HG03095 (cell line): ENCODE data around the gene DUS1L.
"Not testable (repeated sequence)": the region's sequence is repeated elsewhere in the genome, so short reads cannot be mapped to it uniquely, and the experiment has no call there.

Experiments
- ATAC-seq: cut with Tn5 transposase; IDR thresholded peaks from one replicate; pipeline ENCODE4 v1.9.1; 2021; ENCODE audit warnings: moderate library complexity; ENCODE audit not compliant: unreplicated experiment

DUS1L gene

DNA sequence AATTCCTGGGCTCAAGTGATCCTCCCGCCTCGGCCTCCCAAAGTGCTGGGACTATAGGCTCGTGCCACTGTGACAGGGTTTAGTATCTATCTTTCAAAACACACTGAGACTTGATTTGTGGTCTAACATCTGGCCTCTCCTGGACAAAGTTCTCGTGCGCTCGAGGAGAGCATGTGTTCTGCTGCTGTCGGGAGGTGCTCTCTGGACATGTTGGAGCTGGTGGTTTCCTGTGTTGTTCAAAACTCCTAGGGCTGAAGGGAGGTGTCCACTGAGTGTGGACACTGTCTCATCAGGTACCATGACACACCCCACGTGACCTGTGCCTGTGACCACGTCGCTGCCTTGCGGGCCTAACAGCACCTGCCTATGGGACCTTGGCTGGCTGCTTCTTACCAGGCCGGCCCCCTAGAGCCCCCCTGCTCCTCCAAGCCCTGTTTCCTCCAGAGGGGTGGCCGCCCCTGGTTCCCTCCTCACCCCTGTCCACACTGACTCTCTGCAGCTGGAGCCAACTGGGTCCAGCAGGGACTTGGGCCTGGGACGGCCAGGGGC, 19.6 kb downstream of the DUS1L start:
- no peak for ATAC-seq

DNA sequence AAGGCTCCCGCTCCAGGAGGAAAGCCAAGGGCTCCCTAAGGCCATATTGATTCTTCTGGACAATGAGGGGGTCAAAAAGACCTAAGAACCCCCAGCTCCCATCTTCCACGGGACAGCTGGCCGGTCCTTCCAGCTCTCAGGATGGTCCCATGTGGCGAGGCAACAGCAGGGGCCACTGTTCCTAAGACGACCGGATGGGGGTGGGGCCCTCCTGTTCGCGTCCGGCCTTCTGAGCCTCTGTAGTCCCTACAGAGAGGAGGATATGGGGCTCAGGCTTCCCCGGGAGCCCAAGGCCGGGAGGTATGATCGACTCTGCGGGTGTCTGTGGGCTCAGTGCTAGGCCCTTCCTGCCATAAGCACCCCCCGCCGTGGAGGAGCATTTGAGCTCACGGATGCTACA, 22.1 kb downstream of the DUS1L start:
- no peak for ATAC-seq

DNA sequence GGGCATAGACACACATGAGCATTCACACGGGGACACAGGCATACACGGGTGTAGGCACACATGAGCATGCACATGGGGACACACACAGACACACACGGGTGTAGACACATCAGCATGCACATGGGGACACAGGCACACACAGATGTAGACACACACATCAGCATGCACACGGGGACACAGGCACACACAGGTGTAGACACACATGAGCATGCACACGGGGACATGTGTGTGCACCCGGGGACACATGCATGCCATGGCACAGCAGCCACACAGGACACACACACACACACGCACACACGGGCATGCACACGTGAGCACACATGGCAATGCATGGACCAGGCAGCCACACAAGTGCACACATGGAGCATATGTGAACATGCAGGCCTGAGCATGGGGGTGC, 23.0 kb downstream of the DUS1L start:
- no peak for ATAC-seq

DNA sequence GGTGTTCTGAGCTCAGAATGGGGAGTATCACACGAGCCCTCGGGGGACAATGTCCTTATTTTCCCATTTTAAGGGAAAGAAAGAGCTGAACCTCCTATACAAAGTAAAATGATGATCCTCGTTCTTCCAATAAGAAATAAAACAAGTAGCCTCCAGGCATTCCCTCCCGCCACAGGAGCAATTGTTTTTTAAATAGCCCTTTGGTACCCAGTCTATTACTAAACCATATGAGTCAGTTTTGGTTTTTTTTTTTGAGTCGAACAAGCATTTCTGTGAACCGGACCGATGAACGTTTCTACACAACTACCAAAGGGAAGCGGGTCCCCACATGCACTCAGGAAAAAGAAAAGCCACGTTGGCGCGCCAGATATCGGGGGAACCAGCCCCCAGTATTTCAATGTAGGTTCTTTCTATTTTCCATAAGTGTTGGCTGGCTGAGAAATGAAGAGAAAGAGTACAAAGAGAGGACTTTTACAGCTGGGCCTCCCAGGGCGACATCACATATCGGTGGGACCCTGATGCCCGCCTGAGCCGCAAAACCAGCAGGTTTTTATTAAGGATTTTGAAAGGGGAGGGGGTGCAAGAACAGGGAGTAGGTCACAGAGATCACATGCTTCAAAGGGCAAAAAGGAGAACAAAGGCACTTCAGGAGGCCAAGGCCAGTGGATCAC, 24.3 kb downstream of the DUS1L start:
- no peak for ATAC-seq

DNA sequence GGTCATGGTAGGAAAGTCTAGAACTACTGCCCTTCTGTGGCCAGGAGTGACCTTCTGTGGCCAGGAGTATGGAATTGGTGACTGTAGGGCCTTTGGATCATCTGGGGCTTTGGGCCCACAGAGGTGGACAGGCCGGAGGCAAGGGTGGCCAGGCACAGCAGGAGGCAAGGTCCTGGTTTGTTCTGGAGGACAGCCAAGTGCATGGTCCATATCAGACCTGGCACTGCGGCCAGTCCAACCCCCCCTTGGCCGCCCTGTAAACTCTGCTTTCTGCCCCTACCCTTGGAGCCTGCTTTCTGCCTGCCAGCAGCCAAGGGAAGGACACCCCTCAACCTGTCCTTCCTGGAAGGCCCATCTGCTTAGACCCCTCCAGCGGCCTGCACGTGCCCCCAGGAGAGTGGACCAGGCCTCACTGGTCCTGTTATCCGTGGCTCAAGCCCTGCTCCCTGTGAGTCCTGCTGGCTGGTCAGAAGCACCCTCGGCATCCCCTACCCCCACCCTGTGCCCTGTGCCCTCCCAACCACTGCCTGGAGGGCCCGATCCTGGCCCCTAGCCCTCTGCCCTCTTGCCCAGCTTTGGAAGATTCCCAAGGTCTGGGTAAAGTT, 25.8 kb downstream of the DUS1L start:
- ATAC-seq = no peak

DNA sequence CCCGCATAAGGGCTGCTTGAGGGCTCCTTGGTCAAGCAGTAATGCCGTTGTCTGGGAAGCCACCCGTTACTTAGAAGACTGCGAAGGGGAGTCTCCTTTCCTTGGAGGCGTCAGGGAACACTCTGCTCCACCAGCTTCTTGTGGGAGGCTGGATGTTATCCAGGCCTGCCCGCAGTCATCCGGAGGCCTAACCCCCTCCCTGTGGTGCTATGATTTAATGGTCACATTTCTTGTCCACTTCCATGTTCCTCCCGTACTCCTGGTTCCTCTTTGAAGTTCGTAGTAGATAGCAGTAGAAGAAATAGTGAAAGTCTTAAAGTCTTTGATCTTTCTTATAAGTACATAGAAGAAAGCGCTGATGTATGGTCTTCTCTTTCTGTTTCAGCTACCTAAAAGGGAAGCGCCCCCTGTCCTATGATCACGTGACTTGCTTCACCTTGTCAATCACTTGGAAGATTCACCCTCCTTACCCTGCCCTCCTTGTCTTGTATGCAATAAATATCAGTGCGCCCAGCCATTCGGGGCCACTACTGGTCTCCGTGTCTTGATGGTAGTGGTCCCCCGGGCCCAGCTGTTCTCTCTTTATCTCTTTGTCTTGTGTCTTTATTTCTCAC, 26.7 kb downstream of the DUS1L start:
- ATAC-seq = not testable (repeated sequence)

DNA sequence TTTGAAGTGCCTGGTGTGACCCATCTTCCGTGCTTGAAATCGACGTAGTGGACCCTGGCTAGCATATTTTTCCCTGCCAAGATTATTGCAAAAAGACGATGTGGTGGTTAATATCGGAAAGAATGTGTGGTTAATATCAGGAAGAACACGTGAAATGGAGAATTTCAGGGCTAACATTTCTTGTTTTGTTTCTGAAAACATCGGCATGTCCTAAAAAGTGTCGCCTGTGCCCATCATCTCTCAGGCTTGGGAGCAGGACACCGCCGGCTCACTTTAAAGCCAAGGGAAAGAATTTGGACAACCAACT, 27.8 kb downstream of the DUS1L start:
- ATAC-seq = no peak

DNA sequence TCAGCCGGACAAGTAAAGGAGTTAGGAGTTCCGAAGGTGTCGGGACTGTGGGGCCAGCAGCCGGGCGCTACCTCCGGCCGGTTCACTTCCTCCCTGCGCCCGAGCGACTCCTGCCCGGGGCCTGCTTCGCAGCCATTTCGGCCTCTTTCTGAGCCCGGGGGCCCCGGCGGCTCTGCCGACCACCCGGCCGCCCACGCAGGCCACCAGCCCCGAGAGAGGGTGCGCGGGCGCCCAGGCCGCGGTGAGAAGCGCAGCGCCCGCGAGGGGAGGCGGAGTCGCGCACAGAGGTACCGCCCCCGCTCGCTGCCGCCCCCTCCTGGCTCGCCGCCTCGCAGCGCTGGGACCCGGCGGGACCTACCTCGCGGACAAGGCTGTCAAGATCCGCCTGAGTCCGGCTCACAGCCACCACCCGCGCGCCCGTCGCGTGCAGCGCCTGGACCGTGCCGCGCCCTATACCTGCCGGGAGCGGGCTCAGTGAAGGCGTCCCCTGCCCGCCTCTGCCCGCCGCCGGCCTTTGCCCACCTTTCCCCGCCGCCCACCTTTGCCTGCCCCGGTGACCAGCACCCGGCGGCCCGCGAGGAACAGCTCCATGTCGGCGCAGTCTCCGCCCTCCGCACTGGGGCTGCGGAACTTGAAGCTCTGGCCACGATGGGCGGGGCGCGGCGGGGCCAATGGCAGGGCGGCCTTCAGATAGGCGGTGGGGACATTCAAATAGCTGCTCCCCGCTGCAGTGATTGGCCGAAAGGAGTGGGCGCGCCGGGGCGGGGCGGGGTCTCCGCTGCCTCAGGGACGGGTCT, 28.3 kb downstream of the DUS1L start, which contains the start of gene DCXR:
DCXR (minus strand) TSS at position 606 of the 797 bp plus-strand sequence; CDS start at position 591, 15 bp downstream.
- ATAC-seq = peak; percentile 90

DNA sequence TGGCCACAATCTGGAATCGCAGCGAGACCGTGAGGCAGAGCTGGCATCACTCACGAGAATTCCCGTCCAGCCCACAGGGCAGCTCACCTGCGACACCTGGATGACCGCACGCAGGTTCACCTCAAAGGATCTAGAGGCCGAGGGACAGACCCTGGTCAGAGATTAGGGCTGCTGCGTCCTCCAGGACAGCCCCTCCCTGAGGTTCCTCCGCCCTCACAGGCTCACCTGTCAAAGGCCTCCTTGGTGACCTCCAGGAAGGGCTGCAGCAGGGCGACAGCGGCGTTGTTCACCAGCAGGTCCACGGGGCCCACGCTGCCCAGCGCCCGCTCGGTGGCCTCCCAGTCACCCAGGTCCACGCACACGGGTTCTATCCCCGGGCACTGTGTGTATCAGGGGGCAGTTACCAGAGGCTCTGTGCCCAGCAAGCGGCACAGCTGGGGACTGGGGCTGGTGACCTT, 28.9 kb downstream of the DUS1L start:
- no peak for ATAC-seq

DNA sequence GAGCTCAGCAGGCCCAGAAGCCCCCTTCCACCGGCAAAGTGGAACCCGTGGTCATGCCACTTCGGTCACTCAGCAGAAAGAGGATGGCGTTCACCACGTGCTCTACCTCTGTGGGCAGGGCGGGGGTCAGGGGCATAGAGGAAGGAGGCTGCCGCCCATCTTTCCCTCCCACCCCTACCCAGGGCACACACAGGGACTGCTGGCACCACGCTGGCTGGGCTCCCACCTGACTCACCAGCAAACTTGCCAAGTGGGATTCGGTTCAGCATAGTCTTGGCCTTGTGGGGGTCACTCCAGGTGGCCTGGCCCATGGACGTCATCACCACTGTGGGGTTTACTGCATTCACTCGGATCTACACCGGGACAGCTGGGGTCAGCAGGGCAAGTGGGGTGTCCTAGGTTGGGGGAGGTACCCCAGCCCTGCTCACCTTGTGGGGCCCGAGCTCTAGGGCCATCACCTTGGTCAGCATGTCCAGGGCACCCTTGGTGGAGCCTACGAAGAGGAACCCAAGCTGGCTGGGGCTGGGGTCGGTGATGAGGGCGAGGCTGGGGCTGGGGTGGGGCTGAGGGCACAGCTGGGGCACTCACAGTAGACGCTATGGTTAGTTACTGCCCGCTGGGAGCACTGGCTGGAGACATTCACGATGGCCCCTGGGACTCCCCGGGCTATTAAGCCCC, 29.5 kb downstream of the DUS1L start:
- ATAC-seq = no peak

DNA sequence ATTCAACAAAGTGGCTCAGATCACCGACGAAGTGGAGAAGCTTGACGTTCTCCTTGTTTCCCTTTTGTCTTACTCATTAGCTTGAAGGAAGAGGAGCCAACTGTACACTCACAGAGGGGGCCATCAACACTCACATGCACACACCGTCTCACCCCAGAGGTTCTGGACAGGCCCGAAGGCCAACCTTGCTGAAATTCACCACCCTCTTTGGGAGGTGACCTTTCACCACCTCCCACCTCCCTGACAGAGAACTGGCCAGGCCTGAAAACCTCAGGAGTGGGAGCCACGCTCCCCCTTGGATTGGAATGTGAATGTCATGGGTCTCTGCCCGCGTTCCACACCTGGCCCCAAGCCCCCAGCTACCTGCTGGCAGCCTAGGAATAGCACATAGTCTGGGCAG, 30.1 kb downstream of the DUS1L start:
- ATAC-seq = no peak

DNA sequence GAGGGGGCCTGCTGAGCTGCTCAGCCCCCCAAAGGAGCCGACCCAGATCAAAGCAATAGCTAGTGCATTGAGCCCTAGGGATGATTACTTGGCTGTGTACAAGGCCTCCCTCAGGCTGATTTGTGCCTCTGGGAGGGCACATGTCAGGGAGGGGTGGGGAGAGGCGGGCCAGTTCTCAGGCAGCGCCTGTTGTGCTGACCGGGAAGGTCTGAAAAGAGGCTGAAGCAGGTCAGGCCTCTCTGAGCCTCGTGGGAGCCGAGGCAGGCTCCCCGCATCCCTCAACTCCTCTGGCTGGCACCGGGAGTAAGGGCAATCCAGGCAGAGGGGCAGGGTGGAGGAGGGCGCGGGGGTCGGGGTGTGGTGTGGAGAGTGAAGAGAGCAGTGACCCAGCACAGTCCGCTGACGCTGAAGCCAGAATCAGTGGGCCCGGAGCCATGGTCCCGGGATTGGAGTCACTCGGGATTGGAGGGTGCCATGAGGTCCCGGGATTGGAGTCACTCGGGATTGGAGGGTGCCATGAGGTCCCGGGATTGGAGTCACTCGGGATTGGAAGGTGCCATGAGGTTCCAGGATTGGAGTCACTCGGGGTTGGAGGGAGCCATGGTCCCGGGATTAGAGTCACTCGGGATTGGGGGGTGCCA, 31.1 kb downstream of the DUS1L start:
- no peak for ATAC-seq

DNA sequence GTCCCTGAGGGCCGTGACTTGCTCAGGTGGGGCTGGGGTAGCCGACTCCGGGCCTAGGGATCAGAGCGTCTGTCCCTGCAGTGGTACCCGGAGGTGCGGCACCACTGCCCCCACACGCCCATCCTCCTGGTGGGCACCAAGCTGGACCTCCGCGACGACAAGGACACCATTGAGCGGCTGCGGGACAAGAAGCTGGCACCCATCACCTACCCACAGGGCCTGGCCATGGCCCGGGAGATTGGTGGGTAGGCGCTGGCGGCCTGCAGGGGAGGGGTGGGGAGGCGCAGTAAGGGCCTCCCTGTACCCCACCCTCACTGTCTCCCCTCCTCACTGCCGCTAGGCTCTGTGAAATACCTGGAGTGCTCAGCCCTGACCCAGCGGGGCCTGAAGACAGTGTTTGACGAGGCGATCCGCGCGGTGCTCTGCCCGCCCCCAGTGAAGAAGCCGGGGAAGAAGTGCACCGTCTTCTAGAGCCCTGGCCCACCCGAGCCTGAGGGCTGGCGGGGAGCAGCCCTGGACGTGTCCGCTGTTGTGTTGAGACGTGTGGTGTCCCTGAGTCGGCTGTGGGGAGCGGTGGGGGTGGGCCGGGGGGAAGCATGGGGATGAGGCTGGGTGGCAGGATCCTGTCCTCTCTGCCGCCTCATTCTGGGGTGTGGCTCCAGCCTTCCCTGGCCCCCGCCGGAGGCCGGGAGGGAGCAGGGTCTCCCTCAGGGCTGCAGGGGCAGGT, 32.1 kb downstream of the DUS1L start:
- no peak for ATAC-seq

DNA sequence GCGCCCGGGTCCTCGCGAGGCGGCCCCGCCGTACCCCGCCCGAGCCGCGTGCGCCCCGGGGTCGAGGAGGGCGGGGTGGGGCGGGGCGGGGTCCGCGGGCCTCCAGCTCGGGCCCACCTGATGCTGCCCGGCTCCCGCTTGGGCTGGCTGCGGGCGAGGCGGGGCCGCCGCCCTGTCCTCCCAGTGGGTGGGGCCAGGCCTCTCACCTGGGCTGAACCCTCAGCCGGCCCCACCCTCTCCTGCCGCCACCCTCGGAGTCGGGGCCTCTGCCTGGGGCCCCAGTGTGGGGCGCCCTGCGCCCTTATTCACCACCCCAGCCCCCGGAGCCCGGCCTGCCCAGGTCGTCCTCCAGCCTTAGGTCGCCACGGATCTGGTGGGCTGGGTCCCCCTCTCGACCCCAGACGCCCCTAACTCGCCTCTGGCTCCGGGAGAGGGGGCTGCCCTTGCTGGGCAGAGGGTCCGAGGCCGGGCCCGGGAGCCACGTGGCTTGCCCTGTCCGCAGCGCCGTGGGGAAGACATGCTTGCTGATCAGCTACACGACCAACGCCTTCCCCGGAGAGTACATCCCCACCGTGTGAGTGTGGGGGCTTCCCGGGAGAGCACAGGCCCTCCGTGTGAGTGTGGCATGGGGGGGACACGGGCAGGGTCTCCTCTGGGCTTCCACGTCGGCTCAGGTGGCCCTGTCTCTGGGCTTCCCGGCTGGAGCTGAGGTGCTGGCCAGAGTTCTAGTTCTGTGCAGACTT, 33.5 kb downstream of the DUS1L start:
- ATAC-seq = no peak

DNA sequence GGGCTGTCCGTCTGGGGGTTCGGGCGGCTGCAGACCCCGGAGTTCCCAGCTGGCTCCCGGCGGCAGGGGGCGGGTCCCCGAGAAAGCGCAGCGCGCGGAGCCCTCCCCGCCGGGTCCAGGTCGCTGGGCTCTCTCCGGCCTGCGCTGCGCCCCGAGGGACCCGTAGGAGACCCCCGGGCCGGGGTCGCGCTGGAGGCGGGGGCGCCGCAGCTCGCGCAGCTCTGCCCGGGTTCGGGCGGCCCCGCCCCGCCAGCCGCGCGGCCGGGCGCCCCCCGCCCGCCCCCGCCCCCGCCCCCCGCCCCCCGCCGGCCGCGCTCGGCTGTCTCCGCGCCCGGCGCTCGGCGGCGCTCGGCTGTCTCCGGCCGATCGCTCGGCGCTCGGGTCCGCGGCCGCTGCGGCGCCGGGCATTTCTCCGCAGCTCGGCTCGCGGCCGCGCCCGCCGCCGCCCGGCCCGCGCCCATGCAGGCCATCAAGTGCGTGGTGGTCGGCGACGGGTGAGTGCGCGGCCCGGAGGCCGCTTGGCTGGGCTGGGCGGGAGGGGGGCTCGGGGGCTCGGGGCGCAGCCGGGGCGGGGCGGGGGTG, 34.2 kb downstream of the DUS1L start, which contains the start of gene RAC3:
RAC3 (plus strand) TSS at position 376 of the 582 bp plus-strand sequence; CDS start at position 460, 84 bp downstream.
- no peak for ATAC-seq

DNA sequence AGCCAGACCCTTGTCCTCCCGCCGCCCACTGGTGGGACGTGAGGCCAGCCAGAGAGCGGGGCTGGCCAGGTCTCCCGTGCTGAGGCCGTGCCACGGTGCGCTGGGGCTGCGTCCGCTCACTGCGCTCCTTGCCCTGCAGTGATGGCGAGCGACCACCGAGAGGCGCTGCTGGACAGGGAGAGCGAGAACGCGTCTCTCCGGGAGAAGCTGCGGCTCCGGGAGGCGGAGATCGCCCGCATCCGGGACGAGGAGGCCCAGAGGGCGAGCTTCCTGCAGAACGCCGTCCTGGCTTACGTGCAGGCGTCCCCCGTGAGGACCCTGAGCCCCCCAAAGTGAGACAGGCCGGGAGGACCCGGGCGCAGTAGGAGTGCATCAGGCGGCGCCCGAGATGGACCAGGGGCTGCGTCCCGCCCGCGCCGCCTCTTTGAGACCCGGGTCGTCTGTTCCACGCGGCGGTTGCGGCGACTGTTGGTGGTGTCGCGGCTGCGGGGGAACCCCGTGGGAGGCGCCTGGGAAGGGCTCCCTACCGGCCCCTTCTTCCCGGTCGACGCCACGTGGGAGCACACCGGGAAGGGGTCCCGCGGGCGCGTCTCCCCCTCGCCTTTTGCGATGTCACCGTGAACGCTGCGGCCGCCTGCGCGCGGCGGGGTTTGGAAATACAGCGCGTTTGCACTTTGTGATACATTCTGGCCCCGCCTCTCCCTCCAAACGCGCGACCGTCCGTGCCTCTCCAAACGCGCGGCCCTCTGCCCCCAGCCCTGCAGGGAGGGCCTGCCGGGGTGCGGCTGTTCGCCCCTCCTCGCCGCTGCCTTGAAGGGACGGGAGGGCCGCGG, 34.9 kb downstream of the DUS1L start:
- peak; percentile 44 for ATAC-seq

DNA sequence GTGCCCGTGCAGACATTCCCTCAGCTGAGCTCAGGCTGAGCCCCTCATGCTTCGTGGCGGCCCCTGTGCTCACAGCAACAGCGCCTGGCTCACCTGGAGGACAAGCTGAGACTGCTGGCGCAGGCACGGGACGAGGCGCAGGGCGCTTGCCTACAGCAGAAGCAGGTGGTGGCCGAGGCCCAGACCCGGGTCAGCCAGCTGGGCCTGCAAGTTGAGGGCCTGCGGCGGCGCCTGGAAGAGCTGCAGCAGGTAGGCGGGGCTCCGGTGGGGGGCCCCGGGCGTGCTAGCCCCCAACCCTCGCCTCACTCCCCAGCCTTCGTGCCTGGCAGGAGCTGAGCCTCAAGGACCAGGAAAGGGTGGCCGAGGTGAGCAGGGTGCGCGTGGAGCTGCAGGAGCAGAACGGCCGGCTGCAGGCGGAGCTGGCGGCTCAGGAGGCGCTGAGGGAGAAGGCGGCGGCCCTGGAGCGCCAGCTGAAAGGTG, 35.6 kb downstream of the DUS1L start:
- no peak for ATAC-seq
